ENCODE data around the gene VPS41. TPM values are rescaled to one million over a fixed set of nuclear protein-coding genes. Genes with fewer than 3 reads are reported as not detected.

VPS41 gene
- total RNA-seq, 1 experiment from 2014 or later = 92.3 TPM

DNA sequence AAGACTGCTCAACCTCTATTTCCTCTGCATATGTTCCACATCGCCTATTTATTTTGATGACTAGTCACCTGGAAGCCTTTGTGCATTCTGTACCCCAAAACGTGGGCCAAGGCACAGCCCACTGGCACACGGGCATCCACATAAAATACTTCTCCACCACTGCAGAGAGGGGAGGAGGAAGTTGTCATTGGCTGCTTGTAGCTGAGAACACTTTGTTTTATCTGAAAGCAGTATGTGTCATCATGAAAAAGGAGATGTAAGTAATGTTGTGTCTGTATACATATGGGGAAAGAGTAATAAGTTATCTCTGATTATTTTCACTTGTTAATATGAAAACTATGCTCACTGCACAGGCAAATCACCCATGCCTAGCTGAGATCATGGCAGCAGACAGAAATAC is 229.6 kb downstream of the VPS41 start:
- H3K4me1 ChIP-seq (replicated peaks; ENCODE audit: insufficient read depth) = no peaks in the 10 kb centered on the region
- TF ChIP-seq EZH2 (IDR thresholded peaks at IDR 0.05; ENCODE audit: low read depth) = no peak
- TF ChIP-seq CTCF (conservative IDR thresholded peaks at IDR 0.05) = no peak
- no peaks in the 10 kb centered on the region for H4K20me1 ChIP-seq (ENCODE audit: insufficient read depth)
- CTCF ChIA-PET = no interaction called here
- peaks cover 46% of the 10 kb centered on the region for H3K27me3 ChIP-seq (ENCODE audit: insufficient read depth, low read depth)
- H3K36me3 ChIP-seq (ENCODE audit: low read depth) = no peaks in the 10 kb centered on the region
- H3K9me2 ChIP-seq (ENCODE audit: insufficient read depth) = no peaks in the 10 kb centered on the region
- no TSS peak for BruUV-seq (replicated peaks)
- H3K79me2 ChIP-seq (ENCODE audit: low read depth) = no peaks in the 10 kb centered on the region
- H3K4me2 ChIP-seq = no peak overlapping the region
- H3K27ac ChIP-seq = no peak overlapping the region
- H3F3A ChIP-seq (ENCODE audit: insufficient read depth, low read depth) = no peaks in the 10 kb centered on the region; the same call in 1 of the 2 replicates
- no peaks in the 10 kb centered on the region for H3K9me3 ChIP-seq (ENCODE audit: insufficient read depth, low read depth)
- POLR2A ChIA-PET (ENCODE audit: unreplicated experiment) = no interaction called here
- DNase-seq = no peak
- intact Hi-C loops (cut with micrococcal nuclease; ENCODE audit: unreplicated experiment) = no loop called here
- H2AFZ ChIP-seq = no peak overlapping the region
- H3K4me3 ChIP-seq = no peak overlapping the region

DNA sequence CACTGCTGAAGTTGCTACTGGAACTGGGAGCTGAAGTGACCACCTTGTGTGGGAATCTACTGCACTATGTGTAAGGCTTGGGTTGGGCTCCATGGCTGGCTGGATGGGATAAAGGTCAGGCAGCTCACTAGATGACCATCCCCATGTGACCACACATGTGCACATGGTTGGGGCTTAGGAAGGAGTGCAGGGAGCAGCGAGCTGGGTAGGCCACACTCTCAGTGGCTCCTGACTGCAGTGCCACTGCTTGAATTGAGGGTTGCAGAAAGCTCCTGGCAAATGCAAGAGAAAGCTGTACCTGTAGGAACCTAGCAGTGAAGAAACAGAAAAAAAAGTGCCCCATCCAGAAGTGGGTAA is 230.3 kb downstream of the VPS41 start:
- Histone ChIP-seq H3K27me3 (ENCODE audit: insufficient read depth, low read depth) (peaks cover 40% of the 10 kb centered on the region), H3K4me3 (no peak overlapping the region), H3K27ac (no peak overlapping the region), H3K9me3 (ENCODE audit: insufficient read depth, low read depth) (no peaks in the 10 kb centered on the region), H3K36me3 (ENCODE audit: low read depth) (no peaks in the 10 kb centered on the region), H3K4me2 (no peak overlapping the region), H3K9me2 (ENCODE audit: insufficient read depth) (no peaks in the 10 kb centered on the region), H2AFZ (no peak overlapping the region), H3F3A (ENCODE audit: insufficient read depth, low read depth) (no peaks in the 10 kb centered on the region; the same call in 1 of the 2 replicates), H4K20me1 (ENCODE audit: insufficient read depth) (no peaks in the 10 kb centered on the region), H3K79me2 (ENCODE audit: low read depth) (no peaks in the 10 kb centered on the region), H3K4me1 (replicated peaks; ENCODE audit: insufficient read depth) (no peaks in the 10 kb centered on the region)
- no TSS peak for BruUV-seq (replicated peaks)
- CTCF ChIA-PET = no interaction called here
- POLR2A ChIA-PET (ENCODE audit: unreplicated experiment) = no interaction called here
- no peak for DNase-seq
- TF ChIP-seq EZH2 (IDR thresholded peaks at IDR 0.05; ENCODE audit: low read depth) (no peak), CTCF (conservative IDR thresholded peaks at IDR 0.05) (no peak)
- intact Hi-C loops (cut with micrococcal nuclease; ENCODE audit: unreplicated experiment) = no loop called here

- Histone ChIP-seq H3K9me3 (ENCODE audit: insufficient read depth, low read depth) (no peaks in the 10 kb centered on the region), H3K4me2 (no peak overlapping the region), H3K27ac (no peak overlapping the region), H3K79me2 (ENCODE audit: low read depth) (no peaks in the 10 kb centered on the region), H3K4me3 (no peak overlapping the region), H3K4me1 (replicated peaks; ENCODE audit: insufficient read depth) (no peaks in the 10 kb centered on the region), H3K9me2 (ENCODE audit: insufficient read depth) (no peaks in the 10 kb centered on the region), H3F3A (ENCODE audit: insufficient read depth, low read depth) (no peaks in the 10 kb centered on the region; the same call in 1 of the 2 replicates), H4K20me1 (ENCODE audit: insufficient read depth) (no peaks in the 10 kb centered on the region), H3K36me3 (ENCODE audit: low read depth) (no peaks in the 10 kb centered on the region), H2AFZ (no peak overlapping the region), H3K27me3 (ENCODE audit: insufficient read depth, low read depth) (peaks cover 35% of the 10 kb centered on the region)
- intact Hi-C loops (cut with micrococcal nuclease; ENCODE audit: unreplicated experiment) = no loop called here
- POLR2A ChIA-PET (ENCODE audit: unreplicated experiment) = no interaction called here
- DNase-seq = no peak
- CTCF ChIA-PET = no interaction called here
- no TSS peak for BruUV-seq (replicated peaks)
- TF ChIP-seq EZH2 (IDR thresholded peaks at IDR 0.05; ENCODE audit: low read depth) (no peak), CTCF (conservative IDR thresholded peaks at IDR 0.05) (no peak)
These were observed 230.9 kb downstream of the VPS41 start for GRCh38 chr7:38677981-38678697.

Measured in PC-9 (cell line).